IPS DF 6.9 (cell line): ENCODE measurements around the gene TSEN2.
"Not testable (repeated sequence)": the region's sequence is repeated elsewhere in the genome, so short reads cannot be mapped to it uniquely, and the experiment has no call there.

Experiments used
- DNase-seq: peaks from one replicate; pipeline ENCODE4 v3.0.0-alpha.2; 2013; ENCODE audit warnings: low read depth, low spot score
- H3K27ac ChIP-seq: one replicate; pipeline ENCODE4 v1.5.1; 2013; ENCODE audit warnings: low read length, control low read depth
- H3K27me3 ChIP-seq: 2 replicates; pipeline ENCODE4 v1.6.1; 2013; ENCODE audit warnings: mild to moderate bottlenecking, low read length; ENCODE audit not compliant: control insufficient read depth, insufficient read depth
- H3K36me3 ChIP-seq: 2 replicates; pipeline ENCODE4 v1.6.1; 2013; ENCODE audit warnings: low read length; ENCODE audit not compliant: control insufficient read depth, insufficient read depth
- H3K4me1 ChIP-seq: 2 replicates; pipeline ENCODE4 v1.6.1; 2013; ENCODE audit warnings: low read length; ENCODE audit not compliant: control insufficient read depth, insufficient read depth
- H3K4me3 ChIP-seq: 2 replicates; pipeline ENCODE4 v1.5.1; 2013; ENCODE audit warnings: mild to moderate bottlenecking, low read length
- H3K9me3 ChIP-seq: 2 replicates; pipeline ENCODE4 v1.6.1; 2013; ENCODE audit warnings: low read length, inconsistent platforms; ENCODE audit not compliant: control insufficient read depth, insufficient read depth
- WGBS: extraction: QIAGEN DNeasy Blood & Tissue Kit; methylation state at CpG from one replicate; pipeline ENCODE4 v1.1.7; 2013; ENCODE audit warnings: mixed read lengths, missing lambda C conversion rate; ENCODE audit not compliant: insufficient read length, insufficient coverage; 5-methylcytosine and 5-hydroxymethylcytosine counted together

The TSEN2 gene

GRCh38 chr3:12472796-12473195, 11.5 kb upstream of the TSEN2 start:
- Histone ChIP-seq H3K27me3 (no peaks in the 10 kb centered on the region), H3K36me3 (no peaks in the 10 kb centered on the region), H3K9me3 (no peaks in the 10 kb centered on the region), H3K4me1 (no peaks in the 10 kb centered on the region), H3K4me3 (no peak overlapping the region), H3K27ac (no peak overlapping the region)
- no CpG with 5 or more reads among the region's 5 CpGs for WGBS
- DNase-seq: no peak

- no peak for DNase-seq
- Histone ChIP-seq H3K27ac (no peak overlapping the region), H3K36me3 (no peaks in the 10 kb centered on the region), H3K9me3 (no peaks in the 10 kb centered on the region), H3K27me3 (no peaks in the 10 kb centered on the region), H3K4me1 (no peaks in the 10 kb centered on the region), H3K4me3 (no peak overlapping the region)
- no CpG with 5 or more reads among the region's 9 CpGs for WGBS
These were observed 10.8 kb upstream of the TSEN2 start for GRCh38 chr3:12473511-12473910.

- Histone ChIP-seq H3K9me3 (no peaks in the 10 kb centered on the region), H3K4me1 (no peaks in the 10 kb centered on the region), H3K4me3 (no peak overlapping the region), H3K27me3 (no peaks in the 10 kb centered on the region), H3K36me3 (no peaks in the 10 kb centered on the region), H3K27ac (no peak overlapping the region)
- DNase-seq: no peak
- WGBS: no CpG with 5 or more reads among the region's 5 CpGs
These were observed 7.9 kb upstream of the TSEN2 start for GRCh38 chr3:12476238-12476897.

GRCh38 chr3:12477256-12477655, 7.0 kb upstream of the TSEN2 start:
- WGBS: no CpG with 5 or more reads among the region's 5 CpGs
- H3K4me1 ChIP-seq: no peaks in the 10 kb centered on the region
- DNase-seq: no peak
- no peaks in the 10 kb centered on the region for H3K27me3 ChIP-seq
- no peaks in the 10 kb centered on the region for H3K36me3 ChIP-seq
- no peak overlapping the region for H3K27ac ChIP-seq
- no peaks in the 10 kb centered on the region for H3K9me3 ChIP-seq
- H3K4me3 ChIP-seq: no peak overlapping the region

GRCh38 chr3:12478326-12478725, 6.0 kb upstream of the TSEN2 start:
- no peak for DNase-seq
- Histone ChIP-seq H3K4me3 (no peak overlapping the region), H3K27ac (no peak overlapping the region), H3K4me1 (no peaks in the 10 kb centered on the region), H3K9me3 (no peaks in the 10 kb centered on the region), H3K27me3 (no peaks in the 10 kb centered on the region), H3K36me3 (no peaks in the 10 kb centered on the region)
- no CpG with 5 or more reads among the region's 5 CpGs for WGBS

GRCh38 chr3:12479198-12479597, 5.1 kb upstream of the TSEN2 start:
- not testable (repeated sequence) for H3K27me3 ChIP-seq, H3K9me3 ChIP-seq, H3K4me1 ChIP-seq, H3K27ac ChIP-seq, H3K36me3 ChIP-seq, H3K4me3 ChIP-seq, DNase-seq
- no CpG with 5 or more reads among the region's 3 CpGs for WGBS

- peak; percentile 45 for DNase-seq
- Histone ChIP-seq H3K27ac (no peak overlapping the region), H3K9me3 (no peaks in the 10 kb centered on the region), H3K36me3 (no peaks in the 10 kb centered on the region), H3K4me1 (no peaks in the 10 kb centered on the region), H3K4me3 (no peak overlapping the region), H3K27me3 (no peaks in the 10 kb centered on the region)
- WGBS: no CpG with 5 or more reads among the region's 9 CpGs
These were observed 4.3 kb upstream of the TSEN2 start for GRCh38 chr3:12479919-12480427.

- Histone ChIP-seq H3K27me3 (no peaks in the 10 kb centered on the region), H3K36me3 (no peaks in the 10 kb centered on the region; the same call in 1 of the 2 replicates), H3K27ac (no peak overlapping the region), H3K4me1 (no peaks in the 10 kb centered on the region), H3K4me3 (no peak overlapping the region; the same call in 1 of the 2 replicates), H3K9me3 (no peaks in the 10 kb centered on the region)
- DNase-seq: no peak
- WGBS: no CpG with 5 or more reads among the region's 1 CpG
These were observed 870 bp upstream of the TSEN2 start for GRCh38 chr3:12483410-12483809.

GRCh38 chr3:12483872-12484197, 445 bp upstream of the TSEN2 start:
- WGBS: no CpG with 5 or more reads among the region's 10 CpGs
- DNase-seq: no peak
- Histone ChIP-seq H3K9me3 (no peaks in the 10 kb centered on the region), H3K27ac (no peak overlapping the region), H3K4me1 (no peaks in the 10 kb centered on the region), H3K27me3 (no peaks in the 10 kb centered on the region), H3K36me3 (no peaks in the 10 kb centered on the region; the same call in 1 of the 2 replicates), H3K4me3 (peak overlapping the region; percentile 62; the same call in 1 of the 2 replicates)

- Histone ChIP-seq H3K4me1 (no peaks in the 10 kb centered on the region), H3K27ac (no peak overlapping the region), H3K36me3 (peaks cover 2% of the 10 kb centered on the region; the same call in 1 of the 2 replicates), H3K27me3 (no peaks in the 10 kb centered on the region), H3K9me3 (no peaks in the 10 kb centered on the region), H3K4me3 (peak overlapping the region; percentile 62)
- no peak for DNase-seq
- no CpG with 5 or more reads among the region's 5 CpGs for WGBS
These were observed 675 bp downstream of the TSEN2 start for GRCh38 chr3:12484983-12485327.

- no peak for DNase-seq
- Histone ChIP-seq H3K4me1 (no peaks in the 10 kb centered on the region), H3K4me3 (no peak overlapping the region), H3K27me3 (no peaks in the 10 kb centered on the region), H3K9me3 (no peaks in the 10 kb centered on the region), H3K36me3 (peaks cover 2% of the 10 kb centered on the region; the same call in 1 of the 2 replicates), H3K27ac (no peak overlapping the region)
- no CpG with 5 or more reads among the region's 4 CpGs for WGBS
These were observed 1.7 kb downstream of the TSEN2 start for GRCh38 chr3:12486001-12486400.
